IMR-90 (cell line): ENCODE data around the gene TBC1D24. TPM values are rescaled to one million over a fixed set of nuclear protein-coding genes. Genes with fewer than 3 reads are reported as not detected.

Experiments used
- ATAC-seq: fragments of 200-7000 bp; cut with Tn5 transposase; 2 replicates; pipeline ENCODE4 v1.9.1; 2020; ENCODE audit warnings: low read depth, mild to moderate bottlenecking, moderate library complexity
- BruUV-seq: library from RNA; stranded (reverse); fragments of 400-500 nt; replicated peaks from 2 replicates; lab custom pipeline; 2021; lab: Mats Ljungman, UMichigan
- CTCF ChIA-PET: fragments of 300-600 bp; formaldehyde crosslinking; extraction: SDS; loops from one replicate; lab custom pipeline; 2021; ENCODE audit warnings: antibody characterized with exemption; lab: Yijun Ruan, JAX
- POLR2A ChIA-PET: fragments of 300-600 bp; sonication (Branson Sonifier 250); formaldehyde crosslinking; loops from one replicate; lab custom pipeline; 2022; ENCODE audit warnings: antibody characterized with exemption; ENCODE audit not compliant: unreplicated experiment; lab: Charles Lee
- DNase-seq: peaks from one replicate; pipeline ENCODE4 v3.0.0; 2013
- H2AFZ ChIP-seq: replicated peaks from 2 replicates; pipeline ENCODE3; 2013; ENCODE audit warnings: low read length, mild to moderate bottlenecking; ENCODE audit not compliant: poor library complexity
- H2AK5ac ChIP-seq: 2 replicates; pipeline ENCODE4 v1.6.1; 2013; ENCODE audit warnings: low read depth, low read length, inconsistent platforms
- H2AK9ac ChIP-seq: replicated peaks from 2 replicates; pipeline ENCODE3; 2013; ENCODE audit warnings: mild to moderate bottlenecking, low read depth, low read length, moderate library complexity; ENCODE audit not compliant: poor library complexity
- H2BK120ac ChIP-seq: 2 replicates; pipeline ENCODE4 v1.6.1; 2013; ENCODE audit warnings: low read depth, low read length, inconsistent platforms
- H2BK15ac ChIP-seq: 3 replicates; pipeline ENCODE4 v1.6.1; 2013; ENCODE audit warnings: low read depth, low read length, inconsistent platforms
- H2BK20ac ChIP-seq: 2 replicates; pipeline ENCODE4 v1.6.1; 2013; ENCODE audit warnings: low read depth, mild to moderate bottlenecking, inconsistent platforms, low read length, moderate library complexity
- H2BK5ac ChIP-seq: 2 replicates; pipeline ENCODE4 v1.6.1; 2013; ENCODE audit warnings: mild to moderate bottlenecking, low read depth, low read length, inconsistent platforms; ENCODE audit not compliant: poor library complexity, severe bottlenecking
- H3K14ac ChIP-seq: replicated peaks from 2 replicates; pipeline ENCODE4 v1.6.1; 2013; ENCODE audit warnings: low read depth, low read length, inconsistent platforms
- H3K18ac ChIP-seq: 2 replicates; pipeline ENCODE4 v1.6.1; 2013; ENCODE audit warnings: low read depth, low read length, control low read depth
- H3K23ac ChIP-seq: 2 replicates; pipeline ENCODE4 v1.6.1; 2013; ENCODE audit warnings: low read depth, low read length, inconsistent platforms
- H3K27ac ChIP-seq: 2 replicates; pipeline ENCODE4 v1.5.1; 2013; ENCODE audit warnings: mild to moderate bottlenecking, control low read depth, low read length; ENCODE audit not compliant: insufficient read depth
- H3K27me3 ChIP-seq: 2 replicates; pipeline ENCODE4 v1.6.1; 2013; ENCODE audit warnings: low read length; ENCODE audit not compliant: control insufficient read depth, insufficient read depth
- H3K36me3 ChIP-seq: 2 replicates; pipeline ENCODE4 v1.6.1; 2013; ENCODE audit warnings: low read length, mixed read lengths; ENCODE audit not compliant: control insufficient read depth, insufficient read depth
- H3K4ac ChIP-seq: 2 replicates; pipeline ENCODE4 v1.6.1; 2013; ENCODE audit warnings: low read depth, low read length, inconsistent platforms
- H3K4me1 ChIP-seq: 2 replicates; pipeline ENCODE4 v1.6.1; 2013; ENCODE audit warnings: low read length, mixed read lengths; ENCODE audit not compliant: control insufficient read depth, insufficient read depth
- H3K4me2 ChIP-seq: 2 replicates; pipeline ENCODE4 v1.6.1; 2013; ENCODE audit warnings: low read depth, mild to moderate bottlenecking, control low read depth, low read length, moderate library complexity
- H3K4me3 ChIP-seq: 2 replicates; pipeline ENCODE4 v1.5.1; 2013; ENCODE audit warnings: low read depth, mild to moderate bottlenecking, control low read depth, low read length, moderate library complexity; ENCODE audit not compliant: insufficient read depth
- H3K56ac ChIP-seq: 2 replicates; pipeline ENCODE4 v1.6.1; 2013; ENCODE audit warnings: low read length, inconsistent platforms; ENCODE audit not compliant: insufficient read depth; ENCODE audit errors: extremely low read depth
- H3K79me1 ChIP-seq, 2 experiments: 2 replicates each; pipeline ENCODE4 v1.6.1; 2013; ENCODE audit warnings: low read length in 2 of 2, inconsistent platforms in 1 of 2, low read depth in 1 of 2
- H3K9ac ChIP-seq: 2 replicates; pipeline ENCODE4 v1.6.1; 2013; ENCODE audit warnings: low read depth, low read length, control low read depth
- H3K9me1 ChIP-seq: 2 replicates; pipeline ENCODE4 v1.6.1; 2013; ENCODE audit warnings: low read length, inconsistent platforms; ENCODE audit not compliant: insufficient read depth
- H3K9me3 ChIP-seq: 2 replicates; pipeline ENCODE4 v1.6.1; 2013; ENCODE audit warnings: low read length; ENCODE audit not compliant: control insufficient read depth, insufficient read depth
- H4K20me1 ChIP-seq: 2 replicates; pipeline ENCODE4 v1.6.1; 2013; ENCODE audit warnings: low read length, inconsistent platforms; ENCODE audit not compliant: insufficient read depth
- H4K5ac ChIP-seq: 2 replicates; pipeline ENCODE4 v1.6.1; 2013; ENCODE audit warnings: mild to moderate bottlenecking, low read depth, low read length, control low read depth
- H4K8ac ChIP-seq, 2 experiments: 2 replicates each; pipeline ENCODE4 v1.6.1; 2013; ENCODE audit warnings: low read depth in 2 of 2, low read length in 2 of 2, control low read depth in 1 of 2, inconsistent platforms in 1 of 2
- H4K91ac ChIP-seq: 2 replicates; pipeline ENCODE4 v1.6.1; 2013; ENCODE audit warnings: low read depth, low read length, inconsistent platforms; ENCODE audit not compliant: insufficient read depth
- BHLHE40 ChIP-seq: fragments of 150-350 bp; IDR thresholded peaks from 2 replicates; pipeline ENCODE4 v1.6.1; 2016; ENCODE audit warnings: mild to moderate bottlenecking, low read depth, low read length
- WGBS, 2 experiments: methylation state at CpG; one replicate each; pipeline versions ENCODE4 v1.1.5 to v1.1.7; 2013; ENCODE audit warnings: missing lambda C conversion rate in 2 of 2; ENCODE audit not compliant: insufficient read length in 1 of 2; ENCODE audit errors: extremely low coverage in 2 of 2; 5-methylcytosine and 5-hydroxymethylcytosine counted together
- dilution Hi-C: fragments of 300-500 bp; cut with HindIII; formaldehyde crosslinking; loops from one replicate; pipeline ENCODE4 v1.14.3; 2018; ENCODE audit warnings: low sequenced_read_pairs; ENCODE audit not compliant: unreplicated experiment
- in situ Hi-C: fragments of 300-500 bp; cut with MboI; formaldehyde crosslinking; loops from 3 replicates; pipeline ENCODE4 v1.14.3; 2019; ENCODE audit warnings: low sequenced_read_pairs, inconsistent platforms, mixed read lengths
- intact Hi-C: fragments of 100-400 bp; cut with micrococcal nuclease; formaldehyde crosslinking; loops from 2 replicates; pipeline ENCODE4 v1.10.0; 2022
- polyA plus RNA-seq, 3 experiments: library from polyadenylated mRNA; depleted of rRNA; stranded (reverse); fragments of >200 nt; gene quantifications; 2 replicates each; pipeline ENCODE4 v1.2.3, GENCODE V29; 2012; ENCODE audit warnings: low replicate concordance in 1 of 3
- total RNA-seq: library from RNA; depleted of rRNA; stranded (reverse); fragments of >200 nt; gene quantifications from 2 replicates; pipeline ENCODE4 v1.2.3, GENCODE V29; 2012

The TBC1D24 gene
- total and polyA plus RNA-seq, 2 of the 4 experiments (the other 2 are of a cell fraction): 7.5 to 13.4 TPM

DNA sequence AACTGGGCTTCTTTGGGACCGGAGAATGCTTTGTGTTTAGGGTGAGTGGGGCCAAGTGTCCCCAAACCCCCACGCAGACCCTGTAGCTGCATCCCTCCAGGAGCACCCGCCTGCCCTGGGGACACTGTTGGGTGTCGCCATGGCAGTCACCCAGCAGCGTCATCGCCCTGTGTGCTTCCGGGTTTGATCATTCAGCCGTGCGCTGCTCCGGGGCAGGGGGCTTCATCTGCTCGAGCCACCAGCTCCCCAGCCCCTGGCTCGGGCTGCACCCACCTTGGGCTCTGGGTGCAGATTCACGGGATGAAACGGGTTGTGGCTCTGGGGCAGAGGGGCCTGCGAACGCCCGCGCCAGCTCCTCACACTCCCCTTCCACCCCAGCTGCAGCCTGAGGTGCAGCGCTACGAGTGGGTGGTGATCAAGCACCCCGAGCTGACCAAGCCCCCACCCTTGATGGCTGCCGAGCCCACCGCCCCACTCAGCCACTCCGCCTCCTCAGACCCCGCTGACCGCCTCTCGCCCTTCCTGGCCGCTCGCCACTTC is 25.0 kb downstream of the TBC1D24 start:
- no peak overlapping the region for H4K8ac ChIP-seq
- no peak overlapping the region for H3K4me2 ChIP-seq
- H3K27ac ChIP-seq: no peak overlapping the region
- H3K23ac ChIP-seq: no peak overlapping the region
- no peak overlapping the region for H2BK120ac ChIP-seq
- ChIA-PET CTCF (no interaction called here), POLR2A (no interaction called here)
- no peak overlapping the region for H3K56ac ChIP-seq
- no peak overlapping the region for H2BK5ac ChIP-seq
- no peak overlapping the region for H3K18ac ChIP-seq
- WGBS, 2 experiments: 98% methylated on average over 9 of the region's 29 CpGs; no CpG with 5 or more reads in 1 of the 2 experiments
- no peak overlapping the region for H3K9ac ChIP-seq
- in situ Hi-C loops (loop anchor here (5.0 to 10.0 kb wide), 2 partner anchors 158 to 245 kb away; partner anchors contain the start of genes ABCA3 and ECI1), intact Hi-C loops (loop anchor here (2.0 kb wide), 1 partner anchor 69 kb away; no protein-coding TSS in a partner anchor), dilution Hi-C loops (no loop called here)
- no peaks in the 10 kb centered on the region for H3K9me3 ChIP-seq
- no peaks in the 10 kb centered on the region for H3K27me3 ChIP-seq
- BruUV-seq: no TSS peak
- H3K4ac ChIP-seq: no peak overlapping the region
- DNase-seq (no peak), ATAC-seq (no peak)
- H3K9me1 ChIP-seq: no peaks in the 10 kb centered on the region
- no peak overlapping the region for H2AK5ac ChIP-seq
- no peak overlapping the region for H4K91ac ChIP-seq
- no peak overlapping the region for H3K4me3 ChIP-seq
- no peak overlapping the region for H2AK9ac ChIP-seq
- TF ChIP-seq BHLHE40: no peak
- peaks cover 9% of the 10 kb centered on the region for H3K4me1 ChIP-seq
- H3K36me3 ChIP-seq: peaks cover 19% of the 10 kb centered on the region; the same call in 1 of the 2 replicates
- no peak overlapping the region for H3K14ac ChIP-seq
- no peak overlapping the region for H2AFZ ChIP-seq
- peaks cover 3 to 21% of the 10 kb centered on the region in 2 experiments; a peak in 2 of 4 replicates for H3K79me1 ChIP-seq
- H4K5ac ChIP-seq: no peak overlapping the region
- H2BK15ac ChIP-seq: no peak overlapping the region
- peaks cover 17% of the 10 kb centered on the region for H4K20me1 ChIP-seq
- H2BK20ac ChIP-seq: no peak overlapping the region
